IMR-90 (cell line): ENCODE data around the gene KLHL6. TPM values are rescaled to one million over a fixed set of nuclear protein-coding genes. Genes with fewer than 3 reads are reported as not detected.

Experiments
- ATAC-seq: fragments of 200-7000 bp; cut with Tn5 transposase; 2 replicates; pipeline ENCODE4 v1.9.1; 2020; ENCODE audit warnings: low read depth, mild to moderate bottlenecking, moderate library complexity
- BruUV-seq: library from RNA; stranded (reverse); fragments of 400-500 nt; replicated peaks from 2 replicates; lab custom pipeline; 2021; lab: Mats Ljungman, UMichigan
- CTCF ChIA-PET: fragments of 300-600 bp; formaldehyde crosslinking; extraction: SDS; loops from one replicate; lab custom pipeline; 2021; ENCODE audit warnings: antibody characterized with exemption; lab: Yijun Ruan, JAX
- POLR2A ChIA-PET: fragments of 300-600 bp; sonication (Branson Sonifier 250); formaldehyde crosslinking; loops from one replicate; lab custom pipeline; 2022; ENCODE audit warnings: antibody characterized with exemption; ENCODE audit not compliant: unreplicated experiment; lab: Charles Lee
- DNase-seq: peaks from one replicate; pipeline ENCODE4 v3.0.0; 2013
- H2AFZ ChIP-seq: replicated peaks from 2 replicates; pipeline ENCODE3; 2013; ENCODE audit warnings: low read length, mild to moderate bottlenecking; ENCODE audit not compliant: poor library complexity
- H2AK5ac ChIP-seq: 2 replicates; pipeline ENCODE4 v1.6.1; 2013; ENCODE audit warnings: low read depth, low read length, inconsistent platforms
- H2AK9ac ChIP-seq: replicated peaks from 2 replicates; pipeline ENCODE3; 2013; ENCODE audit warnings: mild to moderate bottlenecking, low read depth, low read length, moderate library complexity; ENCODE audit not compliant: poor library complexity
- H2BK120ac ChIP-seq: 2 replicates; pipeline ENCODE4 v1.6.1; 2013; ENCODE audit warnings: low read depth, low read length, inconsistent platforms
- H2BK15ac ChIP-seq: 3 replicates; pipeline ENCODE4 v1.6.1; 2013; ENCODE audit warnings: low read depth, low read length, inconsistent platforms
- H2BK20ac ChIP-seq: 2 replicates; pipeline ENCODE4 v1.6.1; 2013; ENCODE audit warnings: low read depth, mild to moderate bottlenecking, inconsistent platforms, low read length, moderate library complexity
- H2BK5ac ChIP-seq: 2 replicates; pipeline ENCODE4 v1.6.1; 2013; ENCODE audit warnings: mild to moderate bottlenecking, low read depth, low read length, inconsistent platforms; ENCODE audit not compliant: poor library complexity, severe bottlenecking
- H3K14ac ChIP-seq: replicated peaks from 2 replicates; pipeline ENCODE4 v1.6.1; 2013; ENCODE audit warnings: low read depth, low read length, inconsistent platforms
- H3K18ac ChIP-seq: 2 replicates; pipeline ENCODE4 v1.6.1; 2013; ENCODE audit warnings: low read depth, low read length, control low read depth
- H3K23ac ChIP-seq: 2 replicates; pipeline ENCODE4 v1.6.1; 2013; ENCODE audit warnings: low read depth, low read length, inconsistent platforms
- H3K27ac ChIP-seq: 2 replicates; pipeline ENCODE4 v1.5.1; 2013; ENCODE audit warnings: mild to moderate bottlenecking, control low read depth, low read length; ENCODE audit not compliant: insufficient read depth
- H3K27me3 ChIP-seq: 2 replicates; pipeline ENCODE4 v1.6.1; 2013; ENCODE audit warnings: low read length; ENCODE audit not compliant: control insufficient read depth, insufficient read depth
- H3K36me3 ChIP-seq: 2 replicates; pipeline ENCODE4 v1.6.1; 2013; ENCODE audit warnings: low read length, mixed read lengths; ENCODE audit not compliant: control insufficient read depth, insufficient read depth
- H3K4ac ChIP-seq: 2 replicates; pipeline ENCODE4 v1.6.1; 2013; ENCODE audit warnings: low read depth, low read length, inconsistent platforms
- H3K4me1 ChIP-seq: 2 replicates; pipeline ENCODE4 v1.6.1; 2013; ENCODE audit warnings: low read length, mixed read lengths; ENCODE audit not compliant: control insufficient read depth, insufficient read depth
- H3K4me2 ChIP-seq: 2 replicates; pipeline ENCODE4 v1.6.1; 2013; ENCODE audit warnings: low read depth, mild to moderate bottlenecking, control low read depth, low read length, moderate library complexity
- H3K4me3 ChIP-seq: 2 replicates; pipeline ENCODE4 v1.5.1; 2013; ENCODE audit warnings: low read depth, mild to moderate bottlenecking, control low read depth, low read length, moderate library complexity; ENCODE audit not compliant: insufficient read depth
- H3K56ac ChIP-seq: 2 replicates; pipeline ENCODE4 v1.6.1; 2013; ENCODE audit warnings: low read length, inconsistent platforms; ENCODE audit not compliant: insufficient read depth; ENCODE audit errors: extremely low read depth
- H3K79me1 ChIP-seq, 2 experiments: 2 replicates each; pipeline ENCODE4 v1.6.1; 2013; ENCODE audit warnings: low read length in 2 of 2, inconsistent platforms in 1 of 2, low read depth in 1 of 2
- H3K9ac ChIP-seq: 2 replicates; pipeline ENCODE4 v1.6.1; 2013; ENCODE audit warnings: low read depth, low read length, control low read depth
- H3K9me1 ChIP-seq: 2 replicates; pipeline ENCODE4 v1.6.1; 2013; ENCODE audit warnings: low read length, inconsistent platforms; ENCODE audit not compliant: insufficient read depth
- H3K9me3 ChIP-seq: 2 replicates; pipeline ENCODE4 v1.6.1; 2013; ENCODE audit warnings: low read length; ENCODE audit not compliant: control insufficient read depth, insufficient read depth
- H4K20me1 ChIP-seq: 2 replicates; pipeline ENCODE4 v1.6.1; 2013; ENCODE audit warnings: low read length, inconsistent platforms; ENCODE audit not compliant: insufficient read depth
- H4K5ac ChIP-seq: 2 replicates; pipeline ENCODE4 v1.6.1; 2013; ENCODE audit warnings: mild to moderate bottlenecking, low read depth, low read length, control low read depth
- H4K8ac ChIP-seq, 2 experiments: 2 replicates each; pipeline ENCODE4 v1.6.1; 2013; ENCODE audit warnings: low read depth in 2 of 2, low read length in 2 of 2, control low read depth in 1 of 2, inconsistent platforms in 1 of 2
- H4K91ac ChIP-seq: 2 replicates; pipeline ENCODE4 v1.6.1; 2013; ENCODE audit warnings: low read depth, low read length, inconsistent platforms; ENCODE audit not compliant: insufficient read depth
- CTCF ChIP-seq: conservative IDR thresholded peaks from 2 replicates; pipeline ENCODE4 v1.5.1; 2012; ENCODE audit warnings: mild to moderate bottlenecking, low read depth, low read length, improper control_type of control experiment
- MAFK ChIP-seq: IDR thresholded peaks from 2 replicates; pipeline ENCODE4 v1.6.1; 2012; ENCODE audit warnings: low read depth, low read length, improper control_type of control experiment
- POLR2A ChIP-seq: IDR thresholded peaks from 2 replicates; pipeline ENCODE4 v1.6.1; 2012; ENCODE audit warnings: mild to moderate bottlenecking, low read depth, low read length
- RCOR1 ChIP-seq: IDR thresholded peaks from 2 replicates; pipeline ENCODE4 v1.6.1; 2012; ENCODE audit warnings: mild to moderate bottlenecking, low read length, improper control_type of control experiment; ENCODE audit not compliant: insufficient replicate concordance
- WGBS, 2 experiments: methylation state at CpG; one replicate each; pipeline versions ENCODE4 v1.1.5 to v1.1.7; 2013; ENCODE audit warnings: missing lambda C conversion rate in 2 of 2; ENCODE audit not compliant: insufficient read length in 1 of 2; ENCODE audit errors: extremely low coverage in 2 of 2; 5-methylcytosine and 5-hydroxymethylcytosine counted together
- dilution Hi-C: fragments of 300-500 bp; cut with HindIII; formaldehyde crosslinking; loops from one replicate; pipeline ENCODE4 v1.14.3; 2018; ENCODE audit warnings: low sequenced_read_pairs; ENCODE audit not compliant: unreplicated experiment
- in situ Hi-C: fragments of 300-500 bp; cut with MboI; formaldehyde crosslinking; loops from 3 replicates; pipeline ENCODE4 v1.14.3; 2019; ENCODE audit warnings: low sequenced_read_pairs, inconsistent platforms, mixed read lengths
- intact Hi-C: fragments of 100-400 bp; cut with micrococcal nuclease; formaldehyde crosslinking; loops from 2 replicates; pipeline ENCODE4 v1.10.0; 2022
- polyA plus RNA-seq, 3 experiments: library from polyadenylated mRNA; depleted of rRNA; stranded (reverse); fragments of >200 nt; gene quantifications; 2 replicates each; pipeline ENCODE4 v1.2.3, GENCODE V29; 2012; ENCODE audit warnings: low replicate concordance in 1 of 3
- total RNA-seq: library from RNA; depleted of rRNA; stranded (reverse); fragments of >200 nt; gene quantifications from 2 replicates; pipeline ENCODE4 v1.2.3, GENCODE V29; 2012
- TF ChIP-seq, protein P1 (sequence below): fragments of 150-350 bp; IDR thresholded peaks from 2 replicates; pipeline ENCODE4 v1.6.1; 2016; ENCODE audit warnings: low read depth, mild to moderate bottlenecking, low read length, moderate library complexity, borderline replicate concordance

Gene KLHL6
- total and polyA plus RNA-seq, 2 of the 4 experiments (the other 2 are of a cell fraction) = not detected

DNA sequence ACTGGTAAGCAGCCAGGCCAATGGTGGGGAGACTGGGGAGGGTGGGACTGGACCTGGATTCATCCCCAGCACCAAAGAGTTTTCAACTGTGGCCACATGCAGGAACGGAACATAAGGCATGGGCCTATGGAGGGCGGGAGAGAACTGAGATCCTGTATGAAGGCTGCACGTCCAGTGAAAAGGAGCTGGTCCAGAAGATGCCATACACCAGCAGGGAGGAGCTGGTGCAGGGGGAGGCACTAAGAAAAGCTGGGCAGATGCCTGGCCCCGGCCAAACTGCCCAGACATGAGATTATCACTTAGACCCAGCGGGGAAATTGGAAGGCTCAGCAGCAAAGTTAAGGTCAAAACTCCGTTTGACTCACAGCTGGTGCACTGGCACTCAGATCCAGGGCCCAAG lies 69.0 kb downstream of the KLHL6 start:
- CTCF ChIA-PET = no interaction called here
- Histone ChIP-seq H3K56ac (no peak overlapping the region), H3K4me3 (no peak overlapping the region), H4K91ac (no peak overlapping the region), H2AFZ (no peak overlapping the region), H4K5ac (no peak overlapping the region), H3K4me1 (peaks cover 8% of the 10 kb centered on the region), H2BK20ac (no peak overlapping the region), H3K9me1 (no peaks in the 10 kb centered on the region), H3K9me3 (no peaks in the 10 kb centered on the region), H3K27me3 (peaks cover 2% of the 10 kb centered on the region; the same call in 1 of the 2 replicates), H3K23ac (no peak overlapping the region), H2BK15ac (no peak overlapping the region), H3K9ac (no peak overlapping the region), H3K27ac (no peak overlapping the region), H2AK5ac (no peak overlapping the region), H2AK9ac (no peak overlapping the region), H3K79me1 (no peaks in the 10 kb centered on the region), H4K20me1 (no peaks in the 10 kb centered on the region), H3K18ac (no peak overlapping the region), H3K4me2 (no peak overlapping the region), H3K36me3 (no peaks in the 10 kb centered on the region), H2BK120ac (no peak overlapping the region), H3K14ac (no peak overlapping the region), H2BK5ac (no peak overlapping the region), H4K8ac (no peak overlapping the region), H3K4ac (no peak overlapping the region)
- intact Hi-C loops (no loop called here), dilution Hi-C loops (no loop called here), in situ Hi-C loops (no loop called here)
- DNase-seq = no peak
- POLR2A ChIA-PET = no interaction called here
- ATAC-seq = no peak
- no TSS peak for BruUV-seq
- 60% methylated on average over 4 of the region's 6 CpGs; no CpG with 5 or more reads in 1 of the 2 experiments for WGBS, 2 experiments
- TF ChIP-seq RCOR1 = no peak
- no peak for TF ChIP-seq MAFK
- TF ChIP-seq CTCF = no peak
- no peak for TF ChIP-seq POLR2A
- TF ChIP-seq, protein P1, sequence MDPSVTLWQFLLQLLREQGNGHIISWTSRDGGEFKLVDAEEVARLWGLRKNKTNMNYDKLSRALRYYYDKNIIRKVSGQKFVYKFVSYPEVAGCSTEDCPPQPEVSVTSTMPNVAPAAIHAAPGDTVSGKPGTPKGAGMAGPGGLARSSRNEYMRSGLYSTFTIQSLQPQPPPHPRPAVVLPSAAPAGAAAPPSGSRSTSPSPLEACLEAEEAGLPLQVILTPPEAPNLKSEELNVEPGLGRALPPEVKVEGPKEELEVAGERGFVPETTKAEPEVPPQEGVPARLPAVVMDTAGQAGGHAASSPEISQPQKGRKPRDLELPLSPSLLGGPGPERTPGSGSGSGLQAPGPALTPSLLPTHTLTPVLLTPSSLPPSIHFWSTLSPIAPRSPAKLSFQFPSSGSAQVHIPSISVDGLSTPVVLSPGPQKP = no peak
